Measurements from ENCODE around the gene LDHAL6B. TPM values are rescaled to one million over a fixed set of nuclear protein-coding genes. Genes with fewer than 3 reads are reported as not detected.

LDHAL6B gene
- total RNA-seq, 1 experiment from 2014 or later, result not detected

Small RNA genes lying within 50 kb of the gene (small RNA-seq; reads per million reads assigned to genes)
- gene MIR2116 (0 to 0.24 reads per million in 2 experiments), gene RNU4-80P (0 reads per million in 2 experiments)

Other genes starting within 250 kb of the LDHAL6B start
- 19.9 and 25.1 TPM in 2 replicates for gene RNF111, start 219.2 kb upstream of the LDHAL6B start, total RNA-seq (2014; rRNA removed; shearing (Covaris generic))
- 44.7 and 49.8 TPM in 2 replicates for gene CCNB2, start 101.7 kb upstream of the LDHAL6B start, total RNA-seq (2014; rRNA removed; shearing (Covaris generic))
- 59.9 and 68.7 TPM in 2 replicates for gene MYO1E, start 166.0 kb downstream of the LDHAL6B start, total RNA-seq (2014; rRNA removed; shearing (Covaris generic))
- 21.2 and 22.7 TPM in 2 replicates for gene FAM81A, start 231.3 kb downstream of the LDHAL6B start, total RNA-seq (2014; rRNA removed; shearing (Covaris generic))

All from SK-MEL-5 (cell line).